Loucy (cell line): ENCODE measurements around the gene VPS13D.

Experiments used
- H2AFZ ChIP-seq: fragments of 200-600 bp; sonication (generic); 2 replicates; pipeline ENCODE4 v1.6.0; 2016; ENCODE audit warnings: antibody characterized with exemption, mild to moderate bottlenecking, low read length, moderate library complexity
- H3F3A ChIP-seq: fragments of 200-600 bp; 2 replicates; pipeline ENCODE4 v1.6.0; 2016; ENCODE audit warnings: antibody characterized with exemption, low read depth, mild to moderate bottlenecking
- H3K27me3 ChIP-seq: fragments of 200-600 bp; sonication (generic); 2 replicates; pipeline ENCODE4 v1.6.1; 2014; ENCODE audit warnings: low read length, mild to moderate bottlenecking; ENCODE audit not compliant: insufficient read depth, poor library complexity, severe bottlenecking
- H3K36me3 ChIP-seq: fragments of 200-600 bp; sonication (generic); 2 replicates; pipeline ENCODE4 v1.6.1; 2016; ENCODE audit warnings: low read length; ENCODE audit not compliant: insufficient read depth
- H3K4me1 ChIP-seq: fragments of 200-600 bp; sonication (generic); 2 replicates; pipeline ENCODE4 v1.5.1; 2014; ENCODE audit warnings: low read length, mild to moderate bottlenecking; ENCODE audit not compliant: insufficient read depth, poor library complexity, severe bottlenecking
- H3K4me2 ChIP-seq: fragments of 200-600 bp; sonication (generic); 2 replicates; pipeline ENCODE4 v1.6.0; 2014; ENCODE audit warnings: antibody characterized with exemption, low read length, low read depth, mild to moderate bottlenecking; ENCODE audit not compliant: poor library complexity, severe bottlenecking
- H3K4me3 ChIP-seq: fragments of 200-600 bp; sonication (generic); 2 replicates; pipeline ENCODE4 v1.5.1; 2014; ENCODE audit warnings: low read length, mild to moderate bottlenecking, mixed read lengths; ENCODE audit not compliant: poor library complexity, severe bottlenecking
- H3K79me2 ChIP-seq: fragments of 200-600 bp; sonication (generic); 2 replicates; pipeline ENCODE4 v1.6.1; 2014; ENCODE audit warnings: low read length; ENCODE audit not compliant: insufficient read depth
- H3K9ac ChIP-seq: fragments of 200-600 bp; sonication (generic); 2 replicates; pipeline ENCODE4 v1.6.0; 2014; ENCODE audit warnings: mild to moderate bottlenecking, low read depth, low read length, moderate library complexity; ENCODE audit not compliant: poor library complexity, severe bottlenecking
- H3K9me2 ChIP-seq: fragments of 200-600 bp; sonication (generic); replicated peaks from 2 replicates; pipeline ENCODE4 v1.6.1; 2016; ENCODE audit warnings: low read depth, low read length, mixed read lengths
- H3K9me3 ChIP-seq: fragments of 200-600 bp; sonication (generic); 2 replicates; pipeline ENCODE4 v1.6.1; 2014; ENCODE audit warnings: mild to moderate bottlenecking, antibody characterized with exemption, low read length, low read depth; ENCODE audit not compliant: insufficient read depth
- H4K20me1 ChIP-seq: fragments of 200-600 bp; sonication (generic); 2 replicates; pipeline ENCODE4 v1.6.0; 2014; ENCODE audit warnings: antibody characterized with exemption, low read length, mild to moderate bottlenecking; ENCODE audit not compliant: insufficient read depth, poor library complexity, severe bottlenecking
- CTCF ChIP-seq: fragments of 200-600 bp; sonication (generic); conservative IDR thresholded peaks from 2 replicates; pipeline ENCODE4 v1.5.1; 2014; ENCODE audit warnings: mild to moderate bottlenecking, antibody characterized with exemption, low read length
- EZH2phosphoT487 ChIP-seq: fragments of 200-600 bp; IDR thresholded peaks from 2 replicates; pipeline ENCODE4 v1.6.1; 2018; ENCODE audit warnings: antibody characterized with exemption, mild to moderate bottlenecking, moderate library complexity, borderline replicate concordance

The VPS13D gene

DNA sequence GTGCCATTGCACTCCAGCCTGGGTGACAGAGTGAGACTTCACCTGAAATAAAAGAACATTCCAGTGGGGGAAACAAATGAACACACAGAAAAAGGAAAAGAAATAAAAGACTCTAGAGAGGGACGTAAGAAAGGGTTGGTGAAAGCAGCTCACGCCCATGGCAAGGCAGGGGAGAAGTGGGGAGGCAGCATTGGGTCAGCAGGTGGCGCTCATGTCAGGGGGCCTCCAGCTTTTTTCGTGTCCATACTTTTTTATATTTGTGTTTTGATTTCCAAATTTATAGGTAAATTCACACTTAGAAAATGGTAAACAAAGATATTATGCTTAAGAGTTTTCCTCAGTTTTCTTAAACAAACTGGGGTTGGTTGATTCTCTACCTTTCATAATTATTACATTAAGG lies 45.5 kb downstream of the VPS13D start:
- H4K20me1 ChIP-seq: no peaks in the 10 kb centered on the region
- H3K79me2 ChIP-seq: no peaks in the 10 kb centered on the region
- H3K36me3 ChIP-seq: peaks cover 44% of the 10 kb centered on the region
- no peaks in the 10 kb centered on the region for H3F3A ChIP-seq
- H3K4me2 ChIP-seq: no peak overlapping the region
- H3K9me2 ChIP-seq: no peaks in the 10 kb centered on the region
- no peak overlapping the region for H3K4me3 ChIP-seq
- TF ChIP-seq EZH2phosphoT487 (no peak), CTCF (peak; percentile 86)
- H3K9ac ChIP-seq: no peak overlapping the region
- no peaks in the 10 kb centered on the region for H3K27me3 ChIP-seq
- no peaks in the 10 kb centered on the region for H3K4me1 ChIP-seq
- H3K9me3 ChIP-seq: no peaks in the 10 kb centered on the region
- no peak overlapping the region for H2AFZ ChIP-seq

DNA sequence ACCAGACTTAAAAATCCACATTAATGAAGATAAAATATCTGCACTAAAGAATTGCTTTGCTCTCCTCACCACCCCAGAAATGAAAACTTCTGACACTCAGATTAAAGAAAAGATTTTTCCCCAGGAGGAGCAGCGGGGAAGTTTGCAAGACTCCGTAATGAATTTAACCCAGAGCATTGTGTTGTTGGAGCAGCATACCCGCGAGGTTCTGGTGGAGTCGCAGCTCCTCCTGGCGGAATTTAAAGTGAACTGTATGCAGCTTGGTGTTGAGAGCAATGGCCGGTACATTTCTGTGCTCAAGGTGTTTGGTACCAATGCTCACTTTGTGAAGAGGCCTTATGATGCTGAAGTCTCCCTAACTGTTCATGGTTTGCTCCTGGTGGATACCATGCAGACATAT lies 46.4 kb downstream of the VPS13D start:
- no peaks in the 10 kb centered on the region for H3F3A ChIP-seq
- no peaks in the 10 kb centered on the region for H3K27me3 ChIP-seq
- no peaks in the 10 kb centered on the region for H4K20me1 ChIP-seq
- no peak overlapping the region for H3K4me3 ChIP-seq
- no peaks in the 10 kb centered on the region for H3K79me2 ChIP-seq
- no peaks in the 10 kb centered on the region for H3K4me1 ChIP-seq
- peaks cover 40% of the 10 kb centered on the region for H3K36me3 ChIP-seq
- H2AFZ ChIP-seq: no peak overlapping the region
- TF ChIP-seq EZH2phosphoT487 (no peak), CTCF (peak; percentile 26; the same call in 1 of the 2 replicates)
- no peak overlapping the region for H3K9ac ChIP-seq
- H3K9me2 ChIP-seq: no peaks in the 10 kb centered on the region
- no peak overlapping the region for H3K4me2 ChIP-seq
- no peaks in the 10 kb centered on the region for H3K9me3 ChIP-seq

DNA sequence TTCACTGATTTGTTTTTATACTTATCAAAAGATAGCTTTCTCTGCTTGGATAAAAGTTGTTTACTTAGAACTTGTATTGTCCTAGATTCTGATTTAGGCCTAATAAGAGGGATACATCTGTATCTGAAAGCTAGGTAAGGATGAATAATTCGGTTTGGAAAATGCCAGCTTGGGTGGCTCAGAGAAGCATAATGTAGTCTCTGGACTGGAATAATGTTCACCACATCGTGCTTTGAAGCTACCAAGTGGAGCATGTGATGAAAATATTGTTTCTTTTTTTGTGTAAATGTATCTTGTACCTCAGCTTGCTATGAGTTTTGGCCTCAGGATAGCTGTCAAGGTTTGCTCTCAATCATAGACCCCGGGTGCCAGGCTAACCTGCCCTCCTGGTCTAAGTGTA lies 49.2 kb downstream of the VPS13D start:
- no peaks in the 10 kb centered on the region for H4K20me1 ChIP-seq
- no peaks in the 10 kb centered on the region for H3K9me3 ChIP-seq
- peaks cover 41% of the 10 kb centered on the region for H3K36me3 ChIP-seq
- no peak overlapping the region for H3K4me2 ChIP-seq
- H3K9me2 ChIP-seq: no peaks in the 10 kb centered on the region
- no peaks in the 10 kb centered on the region for H3K27me3 ChIP-seq
- no peak overlapping the region for H3K4me3 ChIP-seq
- H3K79me2 ChIP-seq: no peaks in the 10 kb centered on the region
- no peaks in the 10 kb centered on the region for H3K4me1 ChIP-seq
- no peak overlapping the region for H2AFZ ChIP-seq
- TF ChIP-seq EZH2phosphoT487: no peak
- TF ChIP-seq CTCF: no peak
- H3F3A ChIP-seq: no peaks in the 10 kb centered on the region
- no peak overlapping the region for H3K9ac ChIP-seq
